Omental fat pad (tissue), 4 donors: ENCODE results near the gene CREB3L1. TPM values are rescaled to one million over a fixed set of nuclear protein-coding genes. Genes with fewer than 3 reads are reported as not detected.

Experiments
- ATAC-seq: fragments of 150-250 bp; one replicate; pipeline ENCODE4 v1.9.1; 2016; ENCODE audit warnings: mild to moderate bottlenecking, moderate library complexity; ENCODE audit not compliant: low FRiP score
- DNase-seq: peaks from one replicate; pipeline ENCODE4 v3.0.0-alpha.2; 2019; ENCODE audit warnings: low spot score
- CTCF ChIP-seq, 3 donors: fragments of 450-650 bp; IDR thresholded peaks; one replicate each; pipeline ENCODE4 v1.5.1; 2016 to 2017; ENCODE audit warnings: antibody characterized with exemption in 3 of 3, mild to moderate bottlenecking in 3 of 3, moderate library complexity in 2 of 3
- total RNA-seq, 4 donors: library from RNA; depleted of rRNA; stranded (reverse); fragments of >200 nt; gene quantifications; one replicate each; pipeline ENCODE4 v1.1.0, GENCODE V29; 2016

CREB3L1 gene
- total RNA-seq, 4 donors from 2014 or later: 0.94 to 8.7 (median 2.8) TPM

- ATAC-seq (no peak), DNase-seq (no peak)
- no peak for TF ChIP-seq CTCF (IDR thresholded peaks at IDR 0.05)
Observed at GRCh38 chr11:46333394-46333947, 56.0 kb downstream of the CREB3L1 start.

DNA sequence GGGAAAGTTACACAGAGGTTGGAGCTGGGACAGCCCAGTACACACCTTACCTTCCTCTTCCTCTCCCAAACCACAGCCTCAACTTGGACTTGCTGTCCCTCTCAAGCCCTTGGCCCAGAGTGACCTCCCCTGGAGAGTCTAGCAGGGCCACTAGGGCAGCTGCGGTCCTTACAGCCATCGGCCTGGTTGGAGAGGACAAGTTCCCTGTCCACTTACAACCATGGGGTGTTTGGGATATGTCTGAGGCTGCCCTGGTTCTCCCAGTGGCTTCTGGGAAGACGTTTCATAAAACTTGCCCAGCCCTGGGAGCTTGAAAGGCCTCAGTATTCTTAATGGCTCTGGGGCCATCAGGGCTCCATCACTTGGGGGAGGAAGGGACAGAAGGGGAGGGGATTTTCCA lies 56.7 kb downstream of the CREB3L1 start:
- ATAC-seq (no peak), DNase-seq (no peak)
- no peak for TF ChIP-seq CTCF (IDR thresholded peaks at IDR 0.05)

GRCh38 chr11:46335271-46335670 lies 57.8 kb downstream of the CREB3L1 start:
- DNase-seq (no peak), ATAC-seq (no peak)
- no peak for TF ChIP-seq CTCF (IDR thresholded peaks at IDR 0.05)

- ATAC-seq (no peak), DNase-seq (no peak)
- no peak for TF ChIP-seq CTCF (IDR thresholded peaks at IDR 0.05)
Observed at GRCh38 chr11:46335890-46336562, 58.6 kb downstream of the CREB3L1 start.

DNA sequence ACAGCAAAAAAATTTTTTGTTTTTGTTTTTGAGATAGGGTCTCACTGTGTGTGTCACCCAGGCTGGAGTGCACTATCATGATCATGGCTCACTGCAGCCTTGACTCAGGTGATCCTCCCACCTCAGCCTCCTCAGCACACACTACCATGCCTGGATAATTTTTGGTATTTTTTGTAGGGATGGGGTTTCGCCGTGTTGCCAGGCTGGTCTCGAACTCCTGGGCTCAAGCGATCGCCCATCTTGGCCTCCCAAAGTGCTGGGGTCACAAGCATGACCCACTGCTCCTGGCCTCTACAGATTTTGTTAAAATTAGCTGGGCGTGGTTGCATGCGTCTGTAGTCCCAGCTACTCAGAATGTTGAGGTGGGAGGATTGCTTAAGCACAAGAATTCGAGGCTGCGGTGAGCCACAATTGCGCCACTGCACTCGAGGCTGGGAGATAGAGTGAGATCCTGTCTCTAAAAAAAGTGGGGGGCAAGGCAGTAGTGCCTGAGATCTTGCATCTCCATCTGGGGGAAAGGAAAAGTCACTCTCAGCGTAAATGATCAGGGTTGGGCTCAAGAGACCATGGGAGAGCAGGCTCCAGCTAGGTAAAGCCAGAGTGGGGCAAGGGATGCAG lies 59.2 kb downstream of the CREB3L1 start:
- TF ChIP-seq CTCF (IDR thresholded peaks at IDR 0.05): no peak
- DNase-seq (no peak), ATAC-seq (no peak)

- TF ChIP-seq CTCF (IDR thresholded peaks at IDR 0.05): no peak
- DNase-seq: no peak
- no peak for ATAC-seq
Observed at GRCh38 chr11:46337626-46338345, 60.3 kb downstream of the CREB3L1 start.
